DMS 273 treated with DMSO at 0.1 percent for 48 hours (cell line): Measurements from ENCODE around the gene WDR64.
"Not testable (repeated sequence)": the region's sequence is repeated elsewhere in the genome, so short reads cannot be mapped to it uniquely, and the experiment has no call there.

Source experiments
- DNase-seq: peaks from one replicate; lab custom pipeline; 2025; lab: John Stamatoyannopoulos, UW

The WDR64 gene

DNA sequence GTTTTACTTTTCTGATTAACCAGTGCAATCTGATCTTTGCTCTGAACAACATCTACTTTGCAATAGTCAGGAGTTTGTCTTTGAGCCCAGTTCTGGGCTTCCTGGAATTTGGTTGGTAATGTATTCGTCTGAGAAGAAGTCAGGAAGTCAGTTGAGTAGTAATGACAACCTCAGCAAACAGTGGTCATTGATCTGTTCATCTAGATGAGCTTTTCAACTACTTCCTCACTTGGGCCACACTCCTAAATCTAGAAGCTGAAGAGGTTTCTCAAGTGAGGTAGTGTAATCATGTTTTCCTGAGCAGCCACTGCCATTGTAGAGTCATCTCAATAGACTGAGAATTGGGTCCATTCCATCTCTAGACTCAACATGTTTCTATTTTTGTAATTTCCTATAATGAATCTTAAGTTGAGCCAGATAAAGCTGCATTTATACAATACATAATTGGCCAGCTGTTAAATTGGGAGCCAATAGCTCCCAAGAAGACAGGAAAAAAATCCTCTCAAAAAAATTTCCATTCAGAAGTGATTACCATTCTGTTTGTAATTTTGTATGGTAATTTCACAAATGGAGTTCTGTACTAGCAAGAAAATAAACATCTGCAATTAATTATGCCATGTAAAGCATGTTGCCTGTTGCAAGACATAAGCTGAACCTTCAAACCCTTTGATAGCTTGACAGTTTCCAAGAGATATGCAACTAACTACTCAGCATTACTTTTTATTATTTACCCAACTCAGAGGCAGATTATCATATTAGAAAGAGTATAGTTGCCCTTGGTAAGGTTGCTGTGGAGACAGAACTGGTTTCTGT lies 49.6 kb downstream of the WDR64 start:
- no peak for DNase-seq

DNA sequence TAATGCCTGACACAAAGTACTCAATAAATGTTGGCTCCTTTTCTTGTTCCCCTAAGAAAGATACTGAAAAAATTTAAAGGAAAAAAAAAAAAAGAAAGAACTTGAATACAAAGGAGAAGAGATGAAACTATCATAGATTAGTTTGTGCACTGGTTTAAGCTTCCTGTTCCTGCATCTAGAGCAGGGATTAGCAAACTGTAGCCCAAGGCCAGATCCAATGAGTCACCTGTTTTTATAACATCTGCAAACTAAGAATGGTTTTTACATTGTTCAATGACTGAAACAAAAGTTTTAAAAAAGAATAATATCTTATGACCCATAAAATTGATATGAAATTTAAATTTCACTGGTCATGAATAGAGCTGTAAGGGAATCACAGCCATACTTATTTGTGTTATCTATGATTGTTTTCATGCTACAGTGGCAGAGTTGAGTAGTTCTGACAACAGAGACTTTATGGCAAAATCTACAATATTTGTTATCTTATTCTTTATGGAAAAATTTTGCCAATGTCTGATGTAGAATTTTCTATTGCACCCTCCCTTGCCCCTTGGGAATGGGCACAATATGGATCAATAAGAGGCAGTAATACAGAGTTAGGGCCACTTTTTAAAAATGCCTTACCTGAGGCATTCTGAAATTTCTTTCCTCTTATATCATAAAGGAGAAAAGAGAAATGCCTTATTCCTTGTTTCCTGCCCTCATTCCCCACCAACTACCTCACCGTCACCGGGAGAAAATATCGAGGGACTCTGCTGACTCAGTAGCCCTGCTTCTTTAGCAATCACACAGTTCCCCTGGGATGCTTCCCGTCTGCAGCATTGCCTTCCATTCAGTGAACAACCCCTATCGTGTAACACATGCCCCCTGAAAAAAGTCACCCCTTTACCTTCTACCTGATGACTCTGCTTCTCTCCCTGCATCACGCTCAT lies 50.6 kb downstream of the WDR64 start:
- no peak for DNase-seq

DNA sequence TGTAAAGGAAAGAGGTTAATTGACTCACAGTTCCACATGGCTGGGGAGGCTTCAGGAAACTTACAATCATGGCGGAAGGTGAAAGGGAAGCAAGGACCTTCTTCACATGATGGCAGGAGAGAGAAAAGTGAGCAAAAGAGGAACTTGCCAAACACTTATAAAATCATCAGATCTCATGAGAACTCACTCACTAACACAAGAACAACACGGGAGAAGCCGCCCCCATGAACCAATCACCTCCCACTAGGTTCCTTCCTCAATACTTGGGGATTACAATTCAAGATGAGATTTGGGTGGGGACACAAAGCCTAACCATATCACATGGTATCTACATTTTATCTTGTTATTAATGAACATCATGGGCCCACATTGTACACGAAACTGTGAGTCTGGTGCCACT lies 51.7 kb downstream of the WDR64 start:
- DNase-seq, result not testable (repeated sequence)

DNA sequence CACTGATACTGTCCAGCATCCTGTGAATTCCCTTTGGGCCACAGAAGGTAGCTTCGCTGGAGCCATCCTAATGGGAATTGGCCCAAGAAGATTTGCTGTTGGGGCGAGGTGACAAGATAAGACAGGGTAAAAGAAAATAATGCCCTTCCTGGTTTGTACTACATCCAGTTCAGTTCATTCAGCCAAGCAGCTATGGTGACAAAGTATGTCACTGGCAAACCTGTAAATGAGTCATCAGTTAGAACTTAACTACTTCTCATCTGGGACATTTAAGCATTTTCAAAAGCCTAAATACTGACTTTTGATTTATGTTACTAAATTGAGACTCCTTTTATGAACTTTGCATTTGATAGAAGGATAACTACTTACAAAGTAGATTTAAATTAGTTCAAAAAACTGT lies 54.2 kb downstream of the WDR64 start:
- no peak for DNase-seq

DNA sequence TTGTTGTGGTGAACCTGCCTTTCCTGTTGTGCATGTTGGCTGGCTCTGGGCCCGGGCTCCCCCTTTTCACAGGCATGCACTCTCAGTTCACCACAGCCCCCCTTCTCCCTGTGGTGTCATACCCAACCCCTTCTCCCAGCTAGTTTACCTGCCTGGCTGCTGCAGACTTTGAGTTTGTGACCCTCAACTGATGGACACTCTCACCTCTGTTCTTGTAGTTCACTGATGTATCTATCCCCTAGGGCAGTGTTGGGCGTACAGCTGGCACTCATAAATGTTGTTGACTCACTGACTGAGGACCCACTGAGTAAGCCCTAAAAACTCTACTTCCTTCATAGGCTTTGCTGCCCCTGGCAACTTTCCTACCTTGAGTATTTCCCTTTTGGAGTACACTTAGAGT lies 54.9 kb downstream of the WDR64 start:
- DNase-seq, result no peak

- DNase-seq, result no peak
Measured at GRCh38 chr1:241707442-241707841, 55.4 kb downstream of the WDR64 start.

DNA sequence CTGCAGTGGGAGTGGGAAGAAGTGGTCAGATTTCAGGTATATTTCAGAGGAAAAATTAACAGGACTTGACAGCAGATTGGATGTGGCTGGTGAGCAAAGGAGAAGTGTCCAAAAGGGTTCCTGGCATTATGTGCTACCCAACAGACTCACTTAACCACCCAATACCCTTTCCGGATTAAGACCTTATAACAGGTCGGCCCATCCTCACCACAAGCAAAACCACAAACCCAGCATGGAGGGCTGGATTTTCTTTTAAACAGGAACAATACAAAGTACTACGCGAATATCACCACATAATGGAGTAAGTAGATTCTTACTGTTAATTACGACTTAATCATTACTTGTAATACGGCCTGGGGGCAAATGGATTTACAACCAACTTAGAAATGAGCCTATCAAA lies 59.2 kb downstream of the WDR64 start:
- no peak for DNase-seq

GRCh38 chr1:241713316-241713715 lies 61.2 kb downstream of the WDR64 start:
- DNase-seq, result no peak

DNA sequence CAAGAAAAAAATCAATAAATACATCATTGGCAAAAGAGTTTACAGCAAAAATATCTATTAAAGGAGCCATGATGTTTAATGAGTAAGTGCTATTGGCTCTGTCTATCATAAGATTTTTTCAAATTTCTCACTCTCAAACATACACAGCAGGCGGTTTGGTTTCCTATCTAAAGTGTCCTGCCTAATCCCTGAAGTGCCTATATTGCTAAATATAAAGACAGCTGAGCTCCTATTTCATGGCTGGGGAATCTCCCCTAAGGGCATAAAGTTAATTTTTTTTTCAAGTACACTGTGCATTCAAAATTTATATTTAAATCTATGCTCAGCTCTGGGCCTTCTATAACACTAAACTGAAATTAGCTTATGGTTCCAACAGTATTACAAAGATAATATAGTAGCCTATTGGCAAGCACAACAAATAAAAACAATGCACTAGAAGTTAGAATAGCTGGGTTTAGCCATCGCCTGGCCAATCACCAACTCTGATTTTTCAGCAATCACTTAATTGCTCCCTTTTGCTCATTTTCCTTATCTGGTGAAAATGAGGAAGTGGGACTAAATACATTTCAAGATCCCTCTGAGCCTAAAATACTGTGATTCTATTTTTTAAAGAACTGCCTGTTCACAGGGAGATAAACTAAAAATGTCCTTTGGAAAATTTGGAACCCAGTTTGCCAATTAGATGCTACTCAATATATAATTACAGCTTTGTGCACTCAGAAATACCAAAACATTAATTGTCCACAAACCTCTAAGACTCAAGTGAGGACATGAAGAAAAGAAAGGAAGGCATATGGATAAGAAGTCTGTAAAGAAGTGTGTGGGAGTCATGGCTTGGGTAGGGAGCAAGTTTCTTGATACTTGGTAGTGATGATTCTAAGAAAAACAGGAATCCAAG lies 62.5 kb downstream of the WDR64 start:
- DNase-seq, result no peak

GRCh38 chr1:241715435-241715834 lies 63.4 kb downstream of the WDR64 start:
- DNase-seq, result no peak

- no peak for DNase-seq
Measured at GRCh38 chr1:241715956-241716355, 63.9 kb downstream of the WDR64 start.

DNA sequence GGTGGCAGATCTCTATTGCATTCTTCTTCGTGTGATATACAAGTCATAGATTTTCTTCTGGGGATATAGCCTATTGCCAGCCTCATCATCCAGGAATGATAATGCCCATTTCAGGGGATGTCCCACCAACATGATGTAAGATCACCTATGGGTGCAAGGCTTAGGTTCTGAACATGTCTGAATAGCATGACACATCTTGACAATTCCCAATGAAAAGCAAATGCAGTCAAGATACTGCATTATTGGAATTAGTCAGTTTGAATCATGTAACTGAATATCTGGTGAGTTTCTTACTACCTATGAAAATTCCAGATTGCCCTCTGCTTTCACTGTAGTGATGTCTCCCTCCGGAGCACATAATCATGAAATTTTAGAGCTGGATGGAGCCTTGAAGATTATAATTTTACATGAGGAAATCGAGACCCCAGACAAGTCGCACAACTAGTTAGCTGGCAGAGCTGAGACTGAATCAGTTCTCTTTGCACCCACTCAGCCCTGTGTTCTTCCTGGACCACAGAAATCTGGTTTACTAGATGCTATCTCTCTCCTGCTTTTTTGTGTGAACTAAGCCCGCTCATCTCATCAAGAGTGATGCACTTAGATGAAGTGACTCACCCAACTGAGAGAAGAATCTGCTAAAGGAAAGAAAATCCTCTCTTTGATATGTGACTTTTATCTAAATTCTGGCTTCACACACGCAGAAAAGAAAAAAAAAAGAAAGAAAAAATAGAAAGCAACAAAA lies 65.0 kb downstream of the WDR64 start:
- no peak for DNase-seq

GRCh38 chr1:241717975-241718374 lies 65.9 kb downstream of the WDR64 start:
- no peak for DNase-seq

DNA sequence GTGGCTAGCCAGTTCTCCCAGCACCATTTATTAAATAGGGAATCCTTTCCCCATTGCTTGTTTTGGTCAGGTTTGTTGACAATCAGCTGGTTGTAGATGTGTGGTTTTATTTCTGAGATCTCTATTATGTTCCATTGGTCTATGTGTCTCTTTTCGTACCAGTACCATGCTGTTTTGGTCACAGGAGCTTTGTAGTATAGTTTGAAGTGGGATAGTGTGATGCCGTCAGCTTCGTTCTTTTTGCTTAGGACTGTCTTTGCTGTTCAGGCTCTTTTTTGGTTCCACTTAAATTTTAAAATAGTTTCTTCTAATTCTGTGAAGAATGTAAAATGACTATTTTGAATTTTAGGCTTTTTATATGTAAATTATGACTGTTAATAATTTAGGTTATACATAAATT lies 68.9 kb downstream of the WDR64 start:
- DNase-seq, result no peak

GRCh38 chr1:241722947-241723346 lies 70.9 kb downstream of the WDR64 start:
- no peak for DNase-seq

GRCh38 chr1:241724741-241725356 lies 72.8 kb downstream of the WDR64 start:
- no peak for DNase-seq

DNA sequence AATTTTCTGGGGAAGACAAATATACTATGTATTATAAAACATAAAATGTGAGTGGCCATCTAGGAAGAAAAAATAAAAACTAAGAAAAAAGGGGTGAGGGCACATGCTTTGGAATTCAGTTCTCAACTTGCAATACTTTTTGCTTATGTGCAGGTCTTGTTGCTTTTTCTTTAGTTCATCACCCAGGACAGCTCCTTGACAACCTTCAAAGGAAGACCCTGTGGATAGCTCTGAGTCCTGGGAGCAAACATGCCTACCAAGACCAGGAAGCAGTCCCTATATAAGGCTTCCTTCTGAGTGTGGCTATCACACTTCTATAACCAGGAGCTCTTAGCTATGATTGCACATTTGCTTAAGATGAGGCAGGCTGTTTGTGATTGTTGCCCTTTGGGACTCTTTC lies 78.0 kb downstream of the WDR64 start:
- no peak for DNase-seq

- no peak for DNase-seq
Measured at GRCh38 chr1:241733899-241734298, 81.8 kb downstream of the WDR64 start.

DNA sequence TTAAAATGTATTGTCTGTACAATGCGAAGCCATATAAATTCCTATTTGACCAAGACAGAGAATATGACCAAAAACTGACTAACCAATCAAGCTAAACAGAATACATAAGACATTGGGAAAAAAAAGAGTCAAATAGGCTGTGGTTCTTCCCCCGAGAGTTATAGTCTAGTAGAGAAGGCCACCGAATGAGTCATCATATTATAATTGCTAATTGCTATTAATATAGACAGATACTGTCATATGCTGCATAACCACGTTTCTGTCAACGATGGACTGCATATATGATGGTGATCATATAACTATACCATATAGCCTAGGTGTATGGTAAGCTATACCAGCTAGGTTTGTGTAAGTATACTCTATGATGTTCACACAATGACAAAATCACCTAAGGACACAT lies 82.5 kb downstream of the WDR64 start:
- DNase-seq, result no peak

DNA sequence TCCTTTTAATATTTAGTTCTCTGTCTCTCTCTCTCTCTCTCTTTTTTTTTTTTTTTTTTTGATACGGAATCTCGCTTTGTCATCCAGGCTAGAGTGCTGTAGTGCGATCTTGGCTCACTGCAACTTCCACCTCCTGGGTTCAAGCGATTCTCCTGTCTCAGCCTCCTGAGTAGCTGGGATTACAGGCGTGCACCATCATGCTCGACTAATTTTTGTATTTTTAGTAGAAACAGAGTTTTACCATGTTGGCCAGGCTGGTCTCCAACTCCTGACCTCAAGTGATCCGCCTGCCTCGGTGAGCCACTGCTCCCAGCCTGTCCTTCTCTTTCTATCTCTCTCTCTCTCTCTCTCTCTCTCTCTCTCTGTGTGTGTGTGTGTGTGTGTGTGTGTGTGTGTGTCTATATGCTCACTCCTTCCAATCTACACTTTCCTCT lies 83.4 kb downstream of the WDR64 start:
- not testable (repeated sequence) for DNase-seq

DNA sequence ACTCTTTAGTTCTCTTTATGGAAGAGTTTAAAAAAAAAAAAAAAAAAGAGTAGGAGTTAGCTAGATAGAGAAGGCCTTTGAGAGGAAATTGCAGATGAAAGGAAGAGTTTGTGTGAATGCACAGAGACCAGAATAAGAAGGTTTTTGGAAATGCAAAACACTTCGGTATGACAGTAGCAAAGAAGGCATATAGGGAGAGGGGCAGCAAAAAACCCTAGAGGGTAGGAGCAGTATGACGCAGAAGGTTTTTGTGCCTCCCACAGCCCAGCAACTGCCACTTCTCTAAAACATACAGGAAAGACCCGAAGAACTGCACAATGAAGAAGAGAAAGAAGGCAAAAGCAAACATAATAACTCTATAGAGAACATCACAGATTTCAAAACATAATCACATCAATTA lies 84.3 kb downstream of the WDR64 start:
- no peak for DNase-seq
